ENCODE measurements around the gene ANKS1B. TPM values are rescaled to one million over a fixed set of nuclear protein-coding genes. Genes with fewer than 3 reads are reported as not detected.
A peak's percentile ranks its signal among the peaks of the same experiment; 100 is the strongest.

Gene ANKS1B
- polyA plus RNA-seq, 1 donor from 2014 or later: not detected

DNA sequence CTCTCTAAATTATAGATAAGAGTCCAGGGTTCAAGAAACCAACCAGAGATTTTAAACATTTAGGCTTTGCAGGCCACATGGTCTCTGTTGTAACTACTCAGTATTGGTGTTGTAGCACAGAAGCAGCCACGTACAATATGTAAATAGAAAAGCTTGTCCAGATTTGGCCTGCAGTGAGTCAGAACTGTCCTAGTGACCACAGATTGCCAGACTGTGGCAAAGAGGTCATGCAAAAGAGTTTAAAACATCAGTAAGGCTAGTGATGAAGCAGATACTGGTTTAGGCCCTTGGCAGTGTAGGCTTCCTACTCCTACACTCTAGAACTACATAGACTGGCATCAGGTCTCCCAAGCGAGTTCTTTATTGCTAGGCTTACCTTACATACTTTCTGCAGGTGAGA, 454.8 kb downstream of the ANKS1B start:
- Mint-ChIP-seq H3K27me3 (peaks cover 1% of the 10 kb centered on the region), H3K4me3 (no peak overlapping the region), H3K27ac (no peak overlapping the region), H3K36me3 (no peaks in the 10 kb centered on the region), H3K4me1 (peaks cover 0 to 2% (median 0%) of the 10 kb centered on the region in 3 donors), H3K9me3 (peaks cover 0 to 3% (median 0%) of the 10 kb centered on the region in 3 donors)

DNA sequence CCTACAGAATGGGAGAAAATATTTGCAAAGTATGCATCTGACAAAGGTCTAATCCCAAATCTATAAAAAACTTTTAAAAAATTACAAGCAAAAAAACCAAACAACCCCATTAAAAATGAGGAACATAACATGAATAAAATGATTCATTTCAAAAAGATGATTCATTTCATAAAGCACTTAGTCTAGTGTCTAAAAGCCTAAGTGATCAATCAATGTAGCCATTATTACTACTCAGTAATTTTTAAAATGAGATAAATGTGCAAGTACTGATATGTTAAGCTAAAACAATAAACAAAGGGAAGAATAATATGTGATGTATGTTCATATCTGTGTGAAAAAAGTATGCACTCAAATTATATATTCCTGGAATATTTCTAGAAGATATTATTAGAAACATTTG, 456.3 kb downstream of the ANKS1B start:
- H3K4me3 Mint-ChIP-seq: no peak overlapping the region
- peaks cover 0 to 7% (median 3%) of the 10 kb centered on the region in 3 donors for H3K9me3 Mint-ChIP-seq
- no peaks in the 10 kb centered on the region for H3K36me3 Mint-ChIP-seq
- H3K27ac Mint-ChIP-seq: no peak overlapping the region
- peaks cover 0 to 2% (median 0%) of the 10 kb centered on the region in 3 donors for H3K4me1 Mint-ChIP-seq
- H3K27me3 Mint-ChIP-seq: peaks cover 1% of the 10 kb centered on the region

DNA sequence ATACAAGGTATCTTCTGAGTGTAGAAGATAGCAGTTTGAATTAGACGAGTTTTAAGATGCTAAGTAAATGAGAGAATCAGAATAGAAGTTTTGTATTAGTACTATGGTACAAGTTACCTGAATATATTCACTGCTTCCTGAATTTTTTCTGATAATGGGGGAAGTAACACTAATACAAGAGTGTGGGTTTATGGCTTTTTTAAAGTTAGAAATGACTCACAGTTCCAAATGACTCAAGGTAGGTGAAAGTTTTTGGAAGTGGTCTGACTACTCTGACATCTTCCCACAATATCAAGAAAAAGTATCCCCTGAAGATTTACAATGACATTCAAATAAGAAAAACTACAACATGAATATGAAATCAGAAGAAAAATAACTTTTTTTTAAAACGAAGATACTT, 460.9 kb downstream of the ANKS1B start:
- no peaks in the 10 kb centered on the region for H3K27me3 Mint-ChIP-seq
- peaks cover 0 to 12% (median 6%) of the 10 kb centered on the region in 3 donors for H3K9me3 Mint-ChIP-seq
- no peaks in the 10 kb centered on the region for H3K4me1 Mint-ChIP-seq
- H3K4me3 Mint-ChIP-seq: no peak overlapping the region
- no peak overlapping the region for H3K27ac Mint-ChIP-seq
- peaks cover 2% of the 10 kb centered on the region for H3K36me3 Mint-ChIP-seq

DNA sequence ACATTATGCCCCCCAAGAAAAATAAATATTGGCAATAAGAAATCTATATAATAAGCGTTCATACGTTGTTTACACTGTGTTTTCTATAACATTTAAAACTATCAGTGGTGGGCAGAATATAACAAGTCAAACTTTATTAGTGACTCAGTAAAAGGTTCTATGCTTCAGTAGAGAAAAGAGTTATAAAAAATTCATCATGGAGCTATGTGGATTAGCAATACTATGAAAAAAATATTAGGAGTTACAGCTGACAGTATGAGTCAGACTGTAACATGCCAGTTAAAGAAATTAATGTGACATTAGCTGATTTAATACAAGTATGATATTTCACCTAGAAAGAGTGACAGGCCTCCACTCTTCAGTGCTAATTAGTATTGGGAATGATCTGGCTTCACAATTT, 462.3 kb downstream of the ANKS1B start:
- H3K4me1 Mint-ChIP-seq: no peaks in the 10 kb centered on the region
- H3K27me3 Mint-ChIP-seq: no peaks in the 10 kb centered on the region
- peaks cover 2% of the 10 kb centered on the region for H3K36me3 Mint-ChIP-seq
- H3K9me3 Mint-ChIP-seq: peaks cover 0 to 12% (median 6%) of the 10 kb centered on the region in 3 donors
- no peak overlapping the region for H3K4me3 Mint-ChIP-seq
- H3K27ac Mint-ChIP-seq: no peak overlapping the region

DNA sequence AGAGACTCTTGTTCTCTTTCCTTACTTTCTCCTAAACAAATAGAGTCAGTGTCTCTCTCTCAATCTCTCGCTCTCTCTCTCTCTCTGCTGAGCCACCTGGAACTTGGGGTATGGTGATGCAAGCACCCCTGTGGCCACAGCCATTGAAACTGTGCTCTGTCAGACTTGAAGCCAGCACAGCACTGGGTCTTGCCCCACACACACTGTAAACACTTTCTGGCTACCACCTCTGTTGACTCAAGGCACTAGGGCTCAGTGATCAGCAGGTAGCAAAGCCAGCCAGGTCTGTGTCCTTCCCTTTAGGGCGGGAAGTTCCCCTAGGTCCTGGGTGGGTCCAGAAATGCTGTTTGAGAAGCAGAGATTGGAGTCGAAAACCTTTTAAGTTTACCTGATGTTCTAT, 463.1 kb downstream of the ANKS1B start:
- H3K4me3 Mint-ChIP-seq: no peak overlapping the region
- peaks cover 2% of the 10 kb centered on the region for H3K36me3 Mint-ChIP-seq
- H3K4me1 Mint-ChIP-seq: no peaks in the 10 kb centered on the region
- H3K27ac Mint-ChIP-seq: no peak overlapping the region
- peaks cover 0 to 12% (median 5%) of the 10 kb centered on the region in 3 donors for H3K9me3 Mint-ChIP-seq
- H3K27me3 Mint-ChIP-seq: no peaks in the 10 kb centered on the region

DNA sequence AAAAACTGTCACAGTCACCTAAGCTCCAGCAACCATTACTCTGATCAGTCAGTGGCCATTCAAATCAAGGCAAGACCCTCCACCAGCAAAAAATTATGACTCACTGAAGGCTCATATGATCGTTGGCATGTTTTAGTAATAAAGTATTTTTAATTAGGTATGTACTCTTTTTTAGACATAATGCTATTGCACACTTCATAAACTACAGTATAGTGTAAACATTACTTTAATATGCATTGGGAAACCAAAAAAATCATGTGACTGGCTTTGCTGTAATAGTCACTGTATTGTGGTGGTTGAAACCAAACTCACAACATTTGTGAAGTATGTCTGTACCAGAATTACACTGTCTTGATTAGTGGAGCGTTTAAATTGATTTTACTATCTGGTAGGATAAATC, 471.7 kb downstream of the ANKS1B start:
- Mint-ChIP-seq H3K9me3 (peaks cover 3 to 21% (median 3%) of the 10 kb centered on the region in 3 donors), H3K4me3 (no peak overlapping the region), H3K36me3 (no peaks in the 10 kb centered on the region), H3K27me3 (no peaks in the 10 kb centered on the region), H3K27ac (no peak overlapping the region), H3K4me1 (no peaks in the 10 kb centered on the region)

DNA sequence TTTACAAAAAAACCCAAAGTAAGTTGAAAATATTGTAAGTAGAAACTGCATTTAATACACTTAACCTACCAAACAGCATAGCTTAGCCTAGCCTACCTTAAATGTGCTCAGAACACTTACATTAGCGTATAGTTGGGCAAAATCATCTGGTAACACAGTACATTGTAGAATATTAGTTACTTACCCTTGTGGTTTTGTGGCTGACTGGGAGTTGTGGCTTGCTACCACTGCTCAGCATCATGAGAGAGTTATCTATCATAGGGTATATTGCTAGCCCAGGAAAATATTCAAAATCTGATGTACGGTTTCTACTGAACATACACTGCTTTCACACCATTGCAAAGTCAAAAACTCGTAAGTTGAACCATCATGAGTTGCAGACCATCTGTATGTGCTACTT, 478.9 kb downstream of the ANKS1B start:
- Mint-ChIP-seq H3K36me3 (no peaks in the 10 kb centered on the region), H3K27ac (peak overlapping the region in 1 of 3 donors; percentile 60), H3K27me3 (no peaks in the 10 kb centered on the region), H3K9me3 (peaks cover 4 to 8% (median 5%) of the 10 kb centered on the region in 3 donors), H3K4me3 (no peak overlapping the region), H3K4me1 (no peaks in the 10 kb centered on the region)

DNA sequence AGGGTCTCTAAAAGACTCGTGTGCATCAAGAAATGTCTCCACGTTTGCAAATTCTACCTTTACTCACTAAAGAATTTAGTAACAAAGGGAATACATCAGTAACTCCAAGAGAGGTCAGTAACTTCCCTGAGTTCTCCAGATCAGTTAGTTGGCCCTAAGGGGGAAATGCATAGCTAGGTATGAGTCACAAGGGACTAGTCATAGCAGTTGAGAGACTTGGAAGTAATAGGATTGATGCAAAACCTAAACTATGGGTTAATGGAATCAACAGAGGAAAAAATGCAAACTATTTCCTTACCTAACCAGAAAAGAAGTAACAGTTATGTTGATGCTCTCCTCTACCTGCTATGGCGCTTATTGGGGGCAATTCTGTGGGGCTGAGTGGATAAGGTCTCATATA, 486.0 kb downstream of the ANKS1B start:
- peaks cover 0 to 2% (median 0%) of the 10 kb centered on the region in 3 donors for H3K4me1 Mint-ChIP-seq

DNA sequence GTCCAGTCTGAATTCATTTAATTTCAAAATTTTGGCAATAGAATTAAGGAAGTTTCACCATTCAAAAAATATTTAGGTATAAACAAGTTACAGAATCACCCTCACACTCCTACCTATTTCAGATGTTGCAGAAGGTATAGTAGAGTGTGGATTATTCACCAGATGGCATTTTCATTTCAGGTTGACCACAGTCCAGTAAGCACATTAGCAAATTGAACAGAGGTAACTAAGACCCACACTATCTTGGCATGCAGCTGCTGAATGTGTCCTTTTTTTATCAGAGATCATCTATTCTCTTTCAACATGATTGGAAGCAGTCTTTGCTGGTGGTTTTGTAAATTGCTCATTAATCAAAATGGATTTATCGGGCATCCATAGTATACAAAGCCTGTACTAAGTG, 488.9 kb downstream of the ANKS1B start:
- Mint-ChIP-seq H3K27me3 (no peaks in the 10 kb centered on the region), H3K4me3 (no peak overlapping the region), H3K4me1 (peaks cover 0 to 2% (median 0%) of the 10 kb centered on the region in 3 donors), H3K36me3 (peaks cover 3% of the 10 kb centered on the region), H3K27ac (no peak overlapping the region), H3K9me3 (peaks cover 2 to 6% (median 6%) of the 10 kb centered on the region in 3 donors)

More for the DNA sequence above, 486.0 kb downstream of the ANKS1B start:
- Mint-ChIP-seq H3K36me3 (peaks cover 3% of the 10 kb centered on the region), H3K9me3 (peaks cover 2 to 9% (median 6%) of the 10 kb centered on the region in 3 donors), H3K27me3 (no peaks in the 10 kb centered on the region), H3K27ac (no peak overlapping the region), H3K4me3 (no peak overlapping the region)

DNA sequence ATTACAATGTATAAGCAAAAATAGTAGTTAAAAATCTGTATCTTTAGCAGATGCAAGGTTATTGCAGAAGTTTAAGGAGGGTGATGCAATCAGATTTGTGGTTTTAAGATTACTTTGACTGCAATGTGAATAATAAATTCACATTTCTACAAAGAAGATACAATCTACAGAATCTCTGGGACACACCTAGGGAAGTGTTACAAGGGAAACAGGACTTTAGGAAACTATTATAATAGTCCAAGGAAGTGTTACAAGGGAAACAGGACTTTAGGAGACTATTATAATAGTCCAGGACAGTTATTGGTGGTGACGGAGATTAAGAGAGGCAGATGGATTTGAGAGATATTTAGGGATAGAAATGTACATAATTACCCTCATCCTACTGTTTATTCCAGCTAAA, 491.5 kb downstream of the ANKS1B start:
- Mint-ChIP-seq H3K4me1 (peaks cover 0 to 3% (median 0%) of the 10 kb centered on the region in 3 donors), H3K9me3 (peaks cover 2 to 4% (median 3%) of the 10 kb centered on the region in 3 donors), H3K27ac (no peak overlapping the region), H3K27me3 (no peaks in the 10 kb centered on the region), H3K36me3 (peaks cover 3% of the 10 kb centered on the region), H3K4me3 (no peak overlapping the region)

DNA sequence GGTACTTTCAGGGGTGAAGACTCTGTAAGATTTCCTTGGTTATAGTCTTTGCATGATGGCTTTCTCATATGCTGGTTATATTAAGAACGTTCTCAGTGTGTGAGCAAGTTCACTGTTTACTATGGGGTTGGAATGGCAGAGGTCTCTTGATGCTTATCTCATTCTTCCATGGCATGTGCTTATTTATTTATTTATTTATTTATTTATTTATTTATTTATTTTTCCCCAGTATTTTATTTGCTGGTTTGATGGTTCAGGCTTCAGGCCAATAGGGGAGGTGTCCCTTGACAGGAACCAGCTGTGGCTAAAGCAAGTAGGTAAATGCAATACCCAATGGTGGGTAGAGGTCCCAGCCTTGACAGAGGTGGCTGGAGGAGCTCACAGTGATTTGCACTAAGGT, 498.5 kb downstream of the ANKS1B start:
- no peaks in the 10 kb centered on the region for H3K36me3 Mint-ChIP-seq
- no peak overlapping the region for H3K27ac Mint-ChIP-seq
- H3K4me1 Mint-ChIP-seq: peaks cover 0 to 2% (median 0%) of the 10 kb centered on the region in 3 donors
- H3K27me3 Mint-ChIP-seq: no peaks in the 10 kb centered on the region
- peaks cover 5 to 11% (median 10%) of the 10 kb centered on the region in 3 donors for H3K9me3 Mint-ChIP-seq
- H3K4me3 Mint-ChIP-seq: no peak overlapping the region

DNA sequence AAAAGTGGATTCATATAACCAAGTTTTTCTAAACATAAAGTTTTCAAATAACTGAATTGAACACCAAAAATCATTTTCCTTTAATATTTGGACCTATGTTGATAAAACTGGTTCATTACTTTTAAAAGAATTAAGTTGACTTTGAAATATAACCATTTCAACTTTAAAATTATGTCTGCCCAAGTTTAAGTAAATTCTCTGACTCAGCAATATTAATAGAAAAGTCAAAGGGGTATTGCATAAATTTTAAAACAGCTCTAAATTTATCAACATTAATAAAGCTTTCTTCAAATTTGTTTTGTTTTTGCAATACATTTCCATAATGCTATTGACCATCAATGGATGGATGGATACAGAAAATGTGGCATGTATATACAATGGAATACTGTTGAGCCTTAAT, 505.6 kb downstream of the ANKS1B start:
- Mint-ChIP-seq H3K9me3 (peaks cover 0 to 11% (median 3%) of the 10 kb centered on the region in 3 donors), H3K4me3 (no peak overlapping the region), H3K4me1 (no peaks in the 10 kb centered on the region), H3K27me3 (no peaks in the 10 kb centered on the region), H3K36me3 (no peaks in the 10 kb centered on the region), H3K27ac (no peak overlapping the region)

DNA sequence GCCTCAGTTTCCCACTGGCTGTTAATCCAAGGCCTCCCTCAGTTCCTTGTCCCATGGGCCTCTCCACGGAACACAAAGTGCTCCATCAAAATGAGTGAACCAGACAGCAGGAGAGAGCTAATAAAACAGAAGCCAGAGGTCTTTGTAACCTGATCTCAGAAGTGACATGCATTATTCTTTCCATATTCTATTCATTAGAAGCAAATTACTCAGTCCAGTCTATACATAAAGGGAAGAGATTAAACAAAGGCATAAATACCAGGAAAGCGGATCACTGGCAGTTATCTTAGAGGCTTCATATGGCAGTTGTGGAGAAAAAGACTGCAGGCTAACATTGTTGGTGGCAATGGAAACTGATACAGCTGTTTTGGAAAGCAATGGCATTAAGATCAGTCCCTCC, 507.8 kb downstream of the ANKS1B start:
- Mint-ChIP-seq H3K9me3 (peaks cover 0 to 4% (median 3%) of the 10 kb centered on the region in 3 donors), H3K27me3 (no peaks in the 10 kb centered on the region), H3K4me3 (no peak overlapping the region), H3K4me1 (no peaks in the 10 kb centered on the region), H3K36me3 (no peaks in the 10 kb centered on the region), H3K27ac (no peak overlapping the region)

DNA sequence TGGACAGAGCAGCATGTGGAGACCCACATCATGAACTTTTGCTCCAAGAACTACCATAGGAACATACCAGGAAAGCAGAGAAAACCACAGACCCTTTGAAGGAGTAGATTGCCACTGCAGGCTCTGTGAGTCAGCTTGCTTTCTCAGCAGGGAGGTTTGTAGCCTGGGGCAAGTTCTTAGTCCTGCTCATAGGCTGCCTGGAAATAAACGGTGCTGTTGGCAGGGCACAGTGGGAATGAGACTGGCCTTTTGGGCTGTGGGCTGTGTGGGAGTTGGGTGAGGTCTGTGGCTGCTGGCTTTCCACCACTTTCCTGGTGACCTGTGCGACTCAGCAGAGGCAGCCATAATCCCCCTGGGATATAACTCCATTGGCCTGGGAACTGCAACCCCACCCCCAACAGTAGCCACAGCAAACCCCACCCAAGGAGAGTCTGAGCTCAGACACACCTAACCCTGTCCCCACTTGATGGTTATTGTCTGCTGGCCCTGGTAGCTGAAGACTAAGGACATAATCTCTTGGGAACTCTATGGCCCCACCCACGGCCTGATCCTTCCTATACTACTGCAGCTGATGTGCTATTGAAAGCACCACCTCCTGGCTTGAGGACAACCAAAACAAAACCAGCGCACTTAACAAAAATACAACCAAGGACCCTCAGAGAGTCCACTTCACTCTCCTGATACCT, 529.2 kb downstream of the ANKS1B start:
- no peaks in the 10 kb centered on the region for H3K27me3 Mint-ChIP-seq
- H3K4me3 Mint-ChIP-seq: no peak overlapping the region
- H3K4me1 Mint-ChIP-seq: no peaks in the 10 kb centered on the region
- H3K36me3 Mint-ChIP-seq: no peaks in the 10 kb centered on the region
- no peak overlapping the region for H3K27ac Mint-ChIP-seq
- peaks cover 0 to 5% (median 2%) of the 10 kb centered on the region in 3 donors for H3K9me3 Mint-ChIP-seq

DNA sequence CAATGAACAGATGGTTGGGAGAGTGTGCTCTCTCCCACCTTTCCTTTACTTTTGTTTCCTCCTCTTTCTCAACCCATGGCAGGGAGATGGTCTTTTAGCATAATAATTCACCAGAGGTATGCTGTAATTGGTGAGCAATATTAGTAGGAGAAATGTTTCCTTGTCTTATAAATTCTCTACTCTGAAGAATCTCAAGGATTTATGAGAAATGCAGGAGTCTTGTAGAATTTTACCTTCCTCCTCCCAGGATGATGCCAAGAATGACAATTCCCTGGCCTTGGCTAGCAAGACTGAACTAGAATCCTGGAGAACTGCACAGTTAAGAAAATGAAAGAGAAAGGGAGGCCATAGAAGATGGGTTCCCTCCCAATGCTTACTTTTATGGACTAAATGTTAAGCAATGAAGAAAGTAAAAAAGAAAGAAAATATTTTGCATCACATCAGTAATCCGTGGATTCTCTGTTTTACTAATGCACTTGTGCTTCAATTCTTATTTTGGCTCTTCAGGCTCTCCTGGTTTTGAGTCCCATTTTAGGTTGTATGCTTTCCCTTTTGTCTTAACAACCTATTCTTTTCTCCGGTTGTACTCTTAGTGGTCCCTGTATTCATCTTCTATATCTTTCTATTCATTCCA, 530.1 kb downstream of the ANKS1B start:
- H3K27me3 Mint-ChIP-seq: no peaks in the 10 kb centered on the region

More for the DNA sequence above, 530.1 kb downstream of the ANKS1B start:
- no peak overlapping the region for H3K4me3 Mint-ChIP-seq
- no peaks in the 10 kb centered on the region for H3K4me1 Mint-ChIP-seq
- no peaks in the 10 kb centered on the region for H3K36me3 Mint-ChIP-seq
- H3K9me3 Mint-ChIP-seq: peaks cover 0 to 5% (median 2%) of the 10 kb centered on the region in 3 donors
- H3K27ac Mint-ChIP-seq: peak overlapping the region in 1 of 3 donors; percentile 8
